ENCODE results near the gene HPS1. TPM values are rescaled to one million over a fixed set of nuclear protein-coding genes. Genes with fewer than 3 reads are reported as not detected.

Gene HPS1
- total RNA-seq, 1 donor from 2014 or later, result 52.4 TPM

DNA sequence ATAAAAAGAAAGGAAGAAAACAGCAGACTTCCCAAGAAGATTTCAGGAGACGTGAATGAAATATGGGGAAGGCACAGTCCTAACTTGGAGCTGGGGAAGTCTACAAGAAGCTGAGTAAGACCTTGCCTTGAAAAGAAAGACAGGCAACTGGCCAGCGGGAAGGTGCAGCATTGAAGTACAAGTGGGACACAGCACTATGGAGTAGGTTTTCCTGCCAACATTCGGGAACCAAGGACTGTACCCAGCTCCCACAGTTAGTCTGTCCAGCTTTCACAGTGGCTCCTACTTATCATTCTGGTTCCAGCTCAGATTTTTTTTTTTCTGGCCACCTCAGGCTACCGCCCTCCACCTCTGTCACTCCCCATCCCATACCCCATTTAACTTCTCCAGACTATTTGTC, 10.0 kb downstream of the HPS1 start:
- ATAC-seq, result no peak
- no peak for DNase-seq (ENCODE audit: low spot score)
- intact Hi-C loops (cut with DNase I), result no loop called here

DNA sequence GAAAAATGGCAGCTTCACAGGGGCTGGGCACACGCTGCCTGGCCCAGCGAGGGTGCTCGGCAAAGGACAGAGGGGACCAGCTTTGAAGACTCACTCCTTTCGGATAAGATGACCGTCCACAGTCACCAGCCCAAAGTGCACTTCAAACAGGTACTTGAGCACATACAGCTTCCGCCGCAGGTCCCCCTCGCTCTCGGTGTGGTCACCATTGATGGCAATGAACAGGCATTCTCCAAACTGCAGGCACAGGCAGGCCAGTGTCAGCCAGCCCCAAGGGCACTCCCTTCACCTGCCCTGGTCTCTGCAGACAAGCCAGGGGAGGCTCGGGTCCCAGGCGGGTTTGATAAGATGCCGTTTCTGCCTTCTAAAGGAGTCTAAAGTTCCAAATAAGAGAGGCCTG, 11.6 kb downstream of the HPS1 start:
- DNase-seq (ENCODE audit: low spot score) (no peak), ATAC-seq (no peak)
- intact Hi-C loops (cut with DNase I), result no loop called here

DNA sequence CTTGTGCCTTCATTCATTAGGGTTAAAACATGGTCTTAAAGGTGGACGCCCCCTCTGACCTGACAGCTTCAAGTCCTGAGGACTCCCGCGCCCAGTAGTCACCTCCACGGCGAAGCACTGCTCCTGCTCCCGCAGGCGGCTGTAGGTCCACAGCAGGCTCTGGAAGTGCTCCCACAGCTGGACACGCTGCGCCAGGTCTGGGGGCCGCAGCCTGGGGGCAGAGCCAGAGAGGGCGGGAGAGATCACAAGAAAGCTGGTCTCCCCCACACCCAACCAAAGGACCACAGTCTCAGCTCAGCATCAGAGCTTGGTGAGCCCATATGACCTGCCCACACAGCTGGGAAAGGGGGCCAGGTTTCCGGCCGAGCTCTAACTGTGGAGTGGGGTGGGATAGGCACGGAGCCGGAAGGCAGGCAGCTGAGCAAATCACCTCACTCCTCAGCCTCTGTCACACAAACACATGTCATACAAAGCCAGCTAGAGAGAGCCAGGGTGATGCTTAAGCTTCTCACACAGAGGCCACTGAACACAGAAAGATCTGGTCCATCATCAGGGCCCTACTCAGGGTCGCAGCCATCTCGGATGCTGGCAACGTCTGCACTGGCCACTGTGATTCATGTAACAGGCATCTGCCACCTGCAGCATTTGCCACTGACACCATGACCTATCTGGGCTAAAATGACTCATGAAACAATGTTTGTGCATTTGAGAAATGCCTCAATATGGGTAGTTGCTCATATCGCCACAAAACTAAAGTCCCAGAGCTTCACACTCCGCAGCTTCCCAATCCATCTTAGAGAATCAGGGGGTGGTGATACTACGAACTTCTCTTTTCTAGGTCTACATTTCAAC, 12.6 kb downstream of the HPS1 start:
- intact Hi-C loops (cut with DNase I), result no loop called here
- ATAC-seq (no peak), DNase-seq (ENCODE audit: low spot score) (no peak)

DNA sequence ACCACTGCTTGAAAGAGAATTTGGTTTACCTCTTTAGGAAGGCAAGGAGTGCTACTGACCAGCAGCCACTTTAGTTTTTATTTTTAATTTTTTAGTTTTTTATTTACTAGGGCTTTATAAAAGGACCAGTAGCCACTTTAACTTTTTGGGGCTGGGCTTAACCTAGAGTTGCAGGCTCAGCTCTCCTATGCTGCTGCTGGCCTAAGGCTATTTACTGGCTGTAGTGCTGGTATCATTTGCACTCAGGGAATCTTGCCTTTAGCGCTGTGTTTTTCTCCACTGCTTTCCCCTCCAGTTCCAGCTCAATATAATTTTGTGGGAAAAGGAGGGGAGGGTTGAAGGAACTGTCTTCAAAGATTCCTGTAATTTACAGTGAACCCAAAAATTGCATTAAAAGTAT, 13.4 kb downstream of the HPS1 start:
- ATAC-seq, result no peak
- no peak for DNase-seq (ENCODE audit: low spot score)
- intact Hi-C loops (cut with DNase I), result no loop called here

DNA sequence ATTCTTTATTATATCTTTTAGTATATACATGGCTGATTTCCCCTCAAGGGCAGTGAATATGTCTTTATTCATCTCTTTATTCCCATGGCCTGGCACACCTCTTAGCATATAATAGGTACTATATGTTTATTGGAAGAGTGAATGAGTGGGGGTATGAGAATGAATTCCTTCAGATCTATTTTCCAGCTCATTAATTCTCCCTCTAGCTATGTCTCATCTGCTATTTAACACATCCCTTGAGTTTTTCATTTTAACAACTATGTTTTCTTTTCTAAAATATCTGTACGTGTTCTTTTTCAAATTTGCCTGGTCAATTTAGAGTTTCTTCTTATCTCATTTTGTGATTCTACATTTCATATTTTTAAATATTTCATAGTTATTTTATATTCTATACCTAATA, 14.4 kb downstream of the HPS1 start:
- intact Hi-C loops (cut with DNase I), result no loop called here
- ATAC-seq, result no peak
- DNase-seq (ENCODE audit: low spot score), result no peak

DNA sequence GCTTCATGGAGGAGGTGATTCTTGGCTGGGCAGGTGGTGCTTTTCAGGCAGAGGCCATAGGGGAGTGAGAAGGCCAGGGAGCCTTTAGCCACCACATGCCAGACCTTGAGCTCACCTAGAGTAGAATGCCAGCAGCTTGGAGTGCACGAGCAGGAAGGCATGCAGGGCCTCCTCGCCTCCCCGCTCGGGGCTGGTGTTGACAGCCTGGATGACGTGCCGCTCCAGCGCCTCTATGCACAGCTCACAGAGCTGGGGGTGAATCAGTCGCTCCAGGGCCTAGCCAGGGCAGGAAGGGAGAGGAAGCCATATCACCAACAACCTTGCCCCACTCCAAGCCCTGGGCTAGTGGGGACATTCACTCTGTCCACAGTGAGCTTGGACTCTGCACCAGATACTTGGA, 15.7 kb downstream of the HPS1 start:
- intact Hi-C loops (cut with DNase I), result no loop called here
- no peak for ATAC-seq
- no peak for DNase-seq (ENCODE audit: low spot score)

DNA sequence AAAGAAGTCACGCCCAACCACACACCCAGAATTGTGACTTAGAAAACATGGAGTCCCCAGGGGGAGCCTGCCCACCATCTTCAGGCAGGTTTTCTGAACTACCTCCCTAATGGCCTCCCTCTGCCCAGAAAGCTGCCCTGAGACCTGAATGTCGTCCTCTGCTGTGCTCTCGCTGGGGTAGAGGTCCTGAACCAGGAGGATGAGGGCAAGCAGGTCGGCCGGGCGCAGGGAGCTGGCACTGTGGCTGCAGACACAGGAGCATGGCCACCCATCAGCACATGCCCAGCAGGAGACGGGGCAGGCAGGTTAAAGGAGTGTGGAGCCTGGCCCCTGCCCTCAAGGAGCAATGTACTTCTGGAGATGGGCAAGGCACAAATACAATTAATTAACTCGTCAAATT, 16.3 kb downstream of the HPS1 start:
- DNase-seq (ENCODE audit: low spot score), result no peak
- intact Hi-C loops (cut with DNase I), result no loop called here
- ATAC-seq, result no peak

DNA sequence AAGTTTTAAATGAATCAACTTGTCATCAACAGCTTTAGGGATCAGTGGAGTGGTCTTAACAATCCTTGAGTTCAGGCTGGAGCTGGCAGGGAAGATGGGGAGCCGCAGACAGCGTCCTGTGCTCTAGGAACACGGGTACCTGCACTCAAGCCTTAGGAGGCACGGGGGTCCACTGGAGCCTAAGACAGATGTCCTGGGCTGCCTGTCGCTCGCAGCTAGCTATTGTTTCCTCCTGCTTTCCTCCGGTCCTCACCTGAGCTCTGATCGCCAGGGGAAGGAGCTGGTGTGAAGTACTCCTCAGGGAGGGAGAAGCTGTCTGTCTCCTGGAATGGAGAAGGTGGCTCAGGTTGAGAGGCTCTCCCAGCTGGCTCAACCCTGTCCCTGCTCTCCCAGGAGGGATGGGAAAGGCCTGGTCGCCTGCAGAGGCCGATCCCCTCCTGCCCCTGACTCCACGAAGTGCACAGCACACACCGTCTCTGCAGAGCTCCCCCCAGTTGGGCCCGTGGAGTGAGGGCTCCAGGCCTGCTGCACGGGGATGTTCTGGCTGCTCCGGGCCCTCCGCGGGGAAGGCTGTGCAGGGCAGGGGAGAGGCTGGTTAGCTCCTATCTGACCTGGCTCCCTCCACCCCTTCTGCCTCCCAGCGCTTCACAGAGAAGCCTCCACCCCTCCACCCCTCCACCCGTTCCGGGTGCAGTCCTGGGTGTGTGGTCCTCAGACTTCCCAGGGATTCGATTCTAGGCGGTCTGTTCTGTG, 17.2 kb downstream of the HPS1 start:
- intact Hi-C loops (cut with DNase I), result no loop called here
- DNase-seq (ENCODE audit: low spot score) (no peak), ATAC-seq (no peak)

DNA sequence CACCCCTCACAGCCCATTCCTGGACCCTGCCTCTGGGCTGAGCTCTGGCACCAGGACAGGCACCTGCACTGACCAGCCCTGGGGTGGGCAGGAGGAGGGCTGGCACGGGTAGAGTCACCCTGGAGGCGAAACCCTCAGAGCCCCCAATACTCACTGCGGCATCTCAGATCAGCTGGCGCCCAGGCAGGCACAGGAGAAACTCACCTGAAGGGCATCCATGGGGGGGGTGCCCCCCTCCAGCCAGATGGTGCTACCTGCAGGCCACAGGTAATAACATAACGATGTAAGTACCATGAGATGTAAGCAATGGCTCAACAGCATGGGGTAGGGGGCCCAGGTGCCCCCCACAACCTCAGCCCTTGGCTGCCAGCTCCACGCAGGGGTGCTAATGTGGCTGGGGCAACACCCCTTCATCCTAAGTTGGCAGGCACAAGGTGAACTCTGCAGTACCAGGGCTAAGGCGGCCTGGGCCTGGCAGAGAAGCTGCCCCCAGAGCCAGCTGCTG, 19.7 kb downstream of the HPS1 start:
- ATAC-seq, result no peak
- DNase-seq (ENCODE audit: low spot score), result no peak
- intact Hi-C loops (cut with DNase I), result no loop called here

DNA sequence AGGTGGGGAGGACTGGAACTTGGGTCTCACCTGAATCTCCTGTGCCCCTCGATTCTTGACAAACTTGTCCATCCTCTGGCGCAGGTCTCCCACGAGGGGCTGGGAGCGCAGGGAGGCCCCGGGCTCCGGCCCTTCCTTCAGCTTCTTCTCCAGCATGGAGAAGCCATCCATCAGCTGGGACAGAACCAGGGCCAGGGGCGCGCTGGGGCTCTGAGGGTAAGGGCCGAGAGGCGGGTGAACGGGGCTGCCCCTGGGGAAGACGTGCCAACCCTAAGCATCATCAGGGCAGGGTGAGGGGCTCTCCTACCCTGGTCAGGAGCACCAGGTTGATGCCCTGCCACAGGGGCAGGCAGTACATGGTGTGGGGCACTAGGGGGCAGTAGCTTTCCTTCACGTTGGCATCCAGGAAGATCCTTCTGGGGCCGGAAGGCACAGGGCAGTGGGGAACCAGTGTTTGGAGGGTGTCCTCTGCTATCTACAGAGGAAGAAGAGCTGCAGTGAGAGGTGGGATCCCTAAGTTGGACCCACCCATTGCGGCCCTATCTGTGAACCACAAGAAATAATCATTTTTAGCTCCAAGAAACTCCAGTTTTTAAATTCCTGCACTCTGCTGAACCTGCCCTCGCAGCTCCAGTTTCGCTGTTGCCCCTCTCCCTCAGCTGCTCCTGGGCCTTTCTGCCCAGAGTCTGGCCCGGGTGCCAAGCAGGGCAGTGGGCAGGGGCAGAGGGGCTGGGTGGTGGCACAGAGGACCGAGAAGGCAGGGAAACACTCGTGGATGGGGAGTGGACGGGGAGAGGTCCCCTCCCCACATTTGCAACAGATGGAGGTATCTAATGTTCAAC, 21.0 kb downstream of the HPS1 start:
- ATAC-seq, result peak; percentile 36
- DNase-seq (ENCODE audit: low spot score), result no peak
- intact Hi-C loops (cut with DNase I), result no loop called here

DNA sequence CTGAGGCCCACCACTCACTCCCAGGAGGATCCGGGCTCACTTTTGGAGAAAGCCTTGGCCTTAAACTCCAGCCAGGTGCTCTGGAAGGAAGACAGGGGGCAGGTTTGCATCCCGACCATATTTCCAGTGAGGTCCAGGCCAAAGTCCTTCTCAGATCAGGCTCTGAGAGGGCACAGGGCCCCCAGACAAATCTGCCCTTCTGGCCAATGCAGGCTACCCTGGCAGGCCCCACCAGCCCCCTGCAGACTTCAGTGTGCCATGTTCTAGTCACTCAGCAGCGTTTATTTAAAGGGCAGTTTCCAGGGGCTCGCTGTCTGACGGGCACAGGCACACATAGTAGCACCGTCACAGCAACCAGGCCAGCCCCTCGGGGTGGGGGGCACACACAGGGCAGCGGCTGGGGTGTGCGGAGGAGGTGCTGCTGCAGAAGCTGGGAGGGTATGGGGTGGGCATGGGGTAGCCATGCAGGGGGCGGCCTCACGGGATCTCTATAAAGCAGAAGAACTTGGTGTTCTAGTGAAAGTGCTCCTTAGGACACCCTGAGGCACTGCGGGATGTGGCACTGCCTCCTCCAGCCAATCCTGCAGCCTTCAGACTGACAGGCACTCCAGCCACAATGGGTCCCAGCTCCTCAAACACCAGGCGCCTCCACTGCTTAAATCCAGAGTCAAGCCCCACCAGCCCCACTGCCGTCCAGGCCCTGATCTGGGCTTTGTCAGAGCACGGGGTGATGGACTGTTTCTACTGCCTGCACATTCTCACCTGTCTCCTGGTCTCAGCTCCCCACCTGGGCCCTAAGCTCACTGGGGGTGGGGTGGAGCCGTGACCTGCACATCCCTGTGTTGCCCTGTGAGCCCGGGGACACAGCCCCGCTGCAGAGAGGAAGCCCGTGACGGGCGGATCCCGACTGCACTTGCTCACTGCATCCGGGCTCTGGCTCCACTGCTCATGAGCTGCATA, 22.2 kb downstream of the HPS1 start:
- no peak for ATAC-seq
- no peak for DNase-seq (ENCODE audit: low spot score)
- intact Hi-C loops (cut with DNase I), result no loop called here

DNA sequence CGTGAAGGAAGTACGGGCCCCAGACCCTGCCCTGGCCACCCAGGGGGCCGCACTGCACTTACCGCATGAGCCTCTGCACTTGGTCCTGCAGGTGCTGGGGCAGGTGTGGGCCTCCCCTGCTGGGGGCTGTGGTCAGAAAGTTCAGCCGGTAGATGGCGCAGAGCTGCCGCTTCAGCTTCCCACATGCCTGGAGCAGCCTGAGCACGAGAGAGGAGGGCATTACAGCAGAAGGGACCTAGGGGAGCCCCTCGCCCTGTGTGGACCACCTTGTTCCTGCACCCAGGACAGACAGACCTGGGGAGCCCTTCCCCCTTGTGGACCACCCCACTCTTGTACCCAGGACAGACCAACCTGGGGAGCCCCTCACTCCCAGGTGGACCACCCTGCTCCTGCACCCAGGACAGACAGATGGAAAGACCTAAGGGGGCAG, 23.0 kb downstream of the HPS1 start:
- ATAC-seq (no peak), DNase-seq (ENCODE audit: low spot score) (no peak)
- intact Hi-C loops (cut with DNase I), result no loop called here

DNA sequence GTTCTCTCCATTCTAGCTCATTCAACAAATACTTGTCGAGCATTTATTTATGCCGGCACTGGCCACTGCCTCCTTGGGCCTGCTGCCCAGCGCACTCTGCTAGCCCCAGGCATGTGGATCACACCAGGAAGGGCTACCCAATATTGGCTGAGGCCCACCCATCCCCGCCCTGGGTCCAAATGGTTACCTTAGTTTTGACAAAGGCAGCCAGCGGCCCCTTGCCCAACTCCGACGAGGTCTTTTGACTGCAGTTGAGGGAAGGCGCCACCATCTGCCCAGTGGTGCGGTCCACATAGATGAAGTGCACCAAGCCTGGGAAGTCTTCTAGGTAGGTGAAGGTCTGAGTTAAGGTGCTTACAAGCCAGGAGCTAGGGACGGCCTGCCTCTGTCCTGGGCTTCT, 24.6 kb downstream of the HPS1 start:
- DNase-seq (ENCODE audit: low spot score), result no peak
- no peak for ATAC-seq
- intact Hi-C loops (cut with DNase I), result no loop called here

DNA sequence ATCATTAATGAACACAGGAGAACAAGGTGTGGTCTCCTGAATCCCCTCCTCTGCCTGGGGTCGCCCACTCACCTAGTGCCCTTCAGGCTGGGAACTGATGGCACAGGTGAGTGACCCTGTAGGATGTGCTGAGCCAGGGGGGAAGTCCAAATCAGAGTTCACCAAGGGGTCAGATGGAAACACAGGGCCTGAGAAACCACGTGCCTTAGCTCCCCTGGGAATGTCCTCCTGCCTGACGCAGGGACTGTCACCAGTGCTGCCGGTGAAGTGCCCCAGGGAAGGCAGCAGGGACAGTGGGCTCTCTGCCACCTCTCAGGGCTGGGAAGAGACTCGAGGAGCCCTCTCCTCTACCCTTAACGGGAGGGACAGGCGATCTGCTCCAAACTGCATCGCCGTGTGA, 25.9 kb downstream of the HPS1 start:
- intact Hi-C loops (cut with DNase I), result no loop called here
- DNase-seq (ENCODE audit: low spot score), result no peak
- ATAC-seq, result no peak

DNA sequence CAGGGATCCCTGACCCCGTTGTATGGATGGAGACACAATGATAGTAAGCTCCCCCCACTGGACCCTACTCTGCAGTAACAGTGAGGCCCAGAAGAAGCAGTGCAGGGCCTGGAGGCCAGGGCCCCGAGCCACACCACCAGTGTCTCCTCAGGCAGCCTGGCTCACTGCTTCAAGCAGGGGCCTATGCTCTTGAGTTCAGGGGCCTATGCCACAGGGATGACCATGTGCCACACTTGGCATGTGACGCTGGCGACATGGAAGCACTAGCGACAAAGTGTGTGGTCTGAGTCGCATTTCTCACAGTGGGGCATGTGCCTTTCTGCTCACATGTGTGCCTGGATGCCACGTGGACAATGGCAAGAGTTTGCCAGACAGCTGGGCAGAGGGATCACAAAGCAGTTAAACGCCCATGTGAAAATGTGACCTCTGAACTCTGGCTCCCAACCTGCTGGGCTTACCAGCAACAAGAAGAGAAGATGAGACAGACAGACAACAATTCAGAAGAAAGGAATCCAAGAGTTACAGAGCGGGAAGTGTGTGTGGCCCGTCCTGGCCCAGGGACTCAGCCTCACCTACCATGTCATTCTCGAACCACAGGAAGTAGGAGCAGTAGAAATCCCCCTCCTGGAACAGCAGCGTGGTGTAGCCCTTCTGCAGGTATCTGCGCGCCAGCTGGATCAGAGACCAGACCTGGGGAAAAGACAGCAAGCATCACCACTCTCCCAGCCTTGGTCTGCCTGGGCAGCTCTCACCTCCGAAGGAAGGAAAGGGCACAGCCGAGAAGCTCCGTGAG, 27.1 kb downstream of the HPS1 start:
- no peak for DNase-seq (ENCODE audit: low spot score)
- intact Hi-C loops (cut with DNase I), result no loop called here
- no peak for ATAC-seq

DNA sequence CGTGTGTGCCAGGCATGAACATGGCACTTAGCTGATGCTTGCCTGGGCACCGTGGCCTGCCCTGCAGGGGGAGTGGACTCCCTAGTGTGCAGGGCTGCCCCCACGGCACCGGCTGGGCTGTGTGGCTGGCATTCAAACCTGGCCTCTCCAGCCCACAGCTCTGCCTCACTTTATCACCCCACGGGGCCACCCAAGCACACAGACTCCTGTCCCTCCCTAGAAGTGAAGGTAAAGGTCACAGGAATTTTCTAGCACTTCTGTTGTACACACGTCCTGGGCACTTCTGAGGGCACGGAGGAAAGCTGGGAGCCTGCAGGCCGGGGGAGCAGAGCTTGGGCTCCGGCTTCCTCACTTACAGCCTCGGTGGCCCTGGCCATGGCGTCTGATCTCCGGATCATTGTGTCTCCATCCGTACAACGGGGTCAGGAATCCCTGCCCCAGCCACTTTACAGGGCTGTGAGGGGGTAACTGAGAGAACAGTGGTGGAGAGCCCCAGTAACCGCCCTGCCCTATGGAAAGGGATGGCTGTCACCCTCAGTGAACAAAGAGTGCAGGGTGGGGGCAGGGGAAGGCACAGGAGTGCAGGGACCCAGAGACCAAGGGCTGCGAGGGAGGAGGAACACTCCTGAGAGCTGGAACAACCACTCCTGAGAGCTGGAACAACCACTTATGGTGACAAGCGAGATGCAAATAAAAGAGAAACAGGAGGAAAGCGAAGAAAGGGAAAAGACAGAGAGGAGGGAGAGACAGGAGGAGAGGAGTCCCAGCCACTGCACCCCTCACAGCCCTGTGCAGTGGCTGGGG, 27.9 kb downstream of the HPS1 start:
- no peak for DNase-seq (ENCODE audit: low spot score)
- ATAC-seq, result no peak
- intact Hi-C loops (cut with DNase I), result no loop called here
